Breast epithelium (tissue), 4 donors: Measurements from ENCODE around the gene TRIM10. TPM values are rescaled to one million over a fixed set of nuclear protein-coding genes. Genes with fewer than 3 reads are reported as not detected.

Experiments used
- DNase-seq, 2 donors: peaks; one replicate each; pipeline ENCODE4 v3.0.0-alpha.2; 2019; ENCODE audit warnings: low spot score in 2 of 2
- H3K27ac ChIP-seq, 2 donors: fragments of 200-600 bp; sonication (generic) in 1 of 2; one replicate each; pipeline ENCODE4 v1.5.1; 2016 to 2019; ENCODE audit warnings: mild to moderate bottlenecking in 1 of 2
- H3K27me3 ChIP-seq, 2 donors: fragments of 200-600 bp; sonication (generic) in 1 of 2; one replicate each; pipeline versions ENCODE4 v1.5.1 to v1.6.0; 2017 to 2019; ENCODE audit warnings: control low read depth in 1 of 2, mild to moderate bottlenecking in 1 of 2
- H3K36me3 ChIP-seq: fragments of 200-600 bp; one replicate; pipeline ENCODE4 v1.5.1; 2019
- H3K4me1 ChIP-seq, 2 donors: fragments of 200-600 bp; sonication (generic); one replicate each; pipeline ENCODE4 v1.5.1; 2016 to 2019; ENCODE audit warnings: control low read depth in 1 of 2
- H3K4me3 ChIP-seq, 3 donors: fragments of 200-600 bp; sonication (generic); 1 replicate in 2 of 3; 2 replicates in 1 of 3; pipeline ENCODE4 v1.5.1; 2016 to 2019; ENCODE audit warnings: mild to moderate bottlenecking in 3 of 3, moderate library complexity in 2 of 3
- H3K9me3 ChIP-seq, 2 donors: fragments of 200-600 bp; sonication (generic) in 1 of 2; one replicate each; pipeline ENCODE4 v1.5.1; 2016 to 2019; ENCODE audit warnings: control low read depth in 1 of 2
- CTCF ChIP-seq, 3 donors: fragments of 450-650 bp; IDR thresholded peaks; one replicate each; pipeline ENCODE4 v1.5.1; 2016 to 2017; ENCODE audit warnings: antibody characterized with exemption in 3 of 3, mild to moderate bottlenecking in 3 of 3, moderate library complexity in 3 of 3
- POLR2A ChIP-seq: fragments of 450-650 bp; IDR thresholded peaks from one replicate; pipeline ENCODE4 v1.6.1; 2016; ENCODE audit warnings: antibody characterized with exemption, mild to moderate bottlenecking, moderate library complexity
- POLR2AphosphoS5 ChIP-seq, 3 donors: sonication (generic); formaldehyde crosslinking; IDR thresholded peaks; one replicate each; pipeline ENCODE4 v1.6.1; 2017; ENCODE audit warnings: antibody characterized with exemption in 3 of 3
- intact Hi-C: fragments of 100-400 bp; cut with DNase I; formaldehyde crosslinking; loops from one replicate; pipeline ENCODE4 v1.15.1; 2023; ENCODE audit warnings: low total_unique reads
- total RNA-seq, 3 donors: library from RNA; depleted of rRNA; stranded (reverse); fragments of >200 nt; gene quantifications; one replicate each; pipeline ENCODE4 v1.1.0, GENCODE V29; 2016

TRIM10 gene
- total RNA-seq, 3 donors from 2014 or later, result not detected

- Histone ChIP-seq H3K9me3 (no peaks in the 10 kb centered on the region), H3K27ac (no peak overlapping the region), H3K27me3 (no peaks in the 10 kb centered on the region), H3K4me3 (no peak overlapping the region), H3K36me3 (no peaks in the 10 kb centered on the region), H3K4me1 (peaks cover 0 to 4% of the 10 kb centered on the region in 2 donors)
- TF ChIP-seq CTCF (IDR thresholded peaks at IDR 0.05), result no peak
- no peak for DNase-seq
- intact Hi-C loops, result no loop called here
Observed at GRCh38 chr6:30156262-30156599, 4.8 kb downstream of the TRIM10 start.

GRCh38 chr6:30155520-30156261 is 5.3 kb downstream of the TRIM10 start:
- Histone ChIP-seq H3K27me3 (no peaks in the 10 kb centered on the region), H3K4me1 (peaks cover 0 to 4% of the 10 kb centered on the region in 2 donors), H3K9me3 (no peaks in the 10 kb centered on the region), H3K27ac (no peak overlapping the region), H3K4me3 (no peak overlapping the region), H3K36me3 (no peaks in the 10 kb centered on the region)
- intact Hi-C loops, result no loop called here
- TF ChIP-seq POLR2AphosphoS5 (IDR thresholded peaks at IDR 0.05), result no peak
- no peak for TF ChIP-seq CTCF (IDR thresholded peaks at IDR 0.05)
- no peak for TF ChIP-seq POLR2A
- DNase-seq, result no peak

GRCh38 chr6:30154709-30155519 is 6.1 kb downstream of the TRIM10 start:
- H3K27me3 ChIP-seq, result no peaks in the 10 kb centered on the region
- H3K36me3 ChIP-seq, result no peaks in the 10 kb centered on the region
- H3K27ac ChIP-seq, result no peak overlapping the region
- intact Hi-C loops, result no loop called here
- peaks cover 0 to 4% of the 10 kb centered on the region in 2 donors for H3K4me1 ChIP-seq
- H3K4me3 ChIP-seq, result no peak overlapping the region
- H3K9me3 ChIP-seq, result no peaks in the 10 kb centered on the region
- TF ChIP-seq POLR2AphosphoS5 (IDR thresholded peaks at IDR 0.05) (no peak), POLR2A (no peak), CTCF (IDR thresholded peaks at IDR 0.05) (no peak)
- DNase-seq, result no peak

- Histone ChIP-seq H3K36me3 (no peaks in the 10 kb centered on the region), H3K4me1 (peaks cover 0 to 4% of the 10 kb centered on the region in 2 donors), H3K4me3 (no peak overlapping the region), H3K27ac (no peak overlapping the region), H3K9me3 (no peaks in the 10 kb centered on the region), H3K27me3 (no peaks in the 10 kb centered on the region)
- DNase-seq, result no peak
- TF ChIP-seq POLR2A (no peak), POLR2AphosphoS5 (IDR thresholded peaks at IDR 0.05) (no peak), CTCF (IDR thresholded peaks at IDR 0.05) (no peak)
- intact Hi-C loops, result no loop called here
Observed at GRCh38 chr6:30154061-30154460, 7.0 kb downstream of the TRIM10 start.

GRCh38 chr6:30152910-30153610 is 8.0 kb downstream of the TRIM10 start:
- Histone ChIP-seq H3K4me3 (no peak overlapping the region), H3K36me3 (no peaks in the 10 kb centered on the region), H3K9me3 (no peaks in the 10 kb centered on the region), H3K4me1 (peaks cover 0 to 4% of the 10 kb centered on the region in 2 donors), H3K27me3 (no peaks in the 10 kb centered on the region), H3K27ac (no peak overlapping the region)
- no peak for DNase-seq
- TF ChIP-seq POLR2AphosphoS5 (IDR thresholded peaks at IDR 0.05) (no peak), POLR2A (no peak)
- intact Hi-C loops, result no loop called here
